SU-DHL-6 (cell line): Measurements from ENCODE around the gene PGM1.

ENCODE experiments used
- H2AFZ ChIP-seq: fragments of 200-600 bp; sonication (generic); 2 replicates; pipeline ENCODE4 v1.6.1; 2014; ENCODE audit warnings: low read depth, mild to moderate bottlenecking, moderate library complexity, mixed read lengths, antibody characterized with exemption, low read length; ENCODE audit not compliant: severe bottlenecking
- H3F3A ChIP-seq: fragments of 200-600 bp; shearing (Covaris generic); 2 replicates; pipeline ENCODE4 v1.6.0; 2016; ENCODE audit warnings: antibody characterized with exemption, mild to moderate bottlenecking; ENCODE audit not compliant: insufficient read depth
- H3K27ac ChIP-seq: fragments of 200-600 bp; sonication (generic); 2 replicates; pipeline ENCODE4 v1.5.1; 2016; ENCODE audit warnings: low read depth, mild to moderate bottlenecking, low read length, moderate library complexity, mixed read lengths
- H3K27me3 ChIP-seq: fragments of 200-600 bp; sonication (generic), shearing (Covaris generic); 2 replicates; pipeline ENCODE4 v1.6.0; 2014; ENCODE audit warnings: mild to moderate bottlenecking, low read length
- H3K36me3 ChIP-seq: fragments of 200-600 bp; sonication (generic); 2 replicates; pipeline ENCODE4 v1.6.1; 2014; ENCODE audit warnings: mild to moderate bottlenecking, low read length, mixed read lengths
- H3K4me2 ChIP-seq: fragments of 300-600, 200-600 bp; shearing (Covaris generic), sonication (generic); 2 replicates; pipeline ENCODE4 v1.6.0; 2014; ENCODE audit warnings: low read length, low read depth, mild to moderate bottlenecking; ENCODE audit not compliant: poor library complexity, severe bottlenecking
- H3K4me3 ChIP-seq: fragments of 200-600 bp; sonication (generic); 2 replicates; pipeline ENCODE4 v1.5.1; 2014; ENCODE audit warnings: antibody characterized with exemption, low read length, mild to moderate bottlenecking, mixed read lengths; ENCODE audit not compliant: insufficient read depth, poor library complexity, severe bottlenecking
- H3K79me2 ChIP-seq: fragments of 200-600 bp; sonication (generic); 2 replicates; pipeline ENCODE4 v1.6.1; 2014; ENCODE audit warnings: mild to moderate bottlenecking, low read length, moderate library complexity; ENCODE audit not compliant: insufficient read depth
- H3K9ac ChIP-seq: fragments of 200-600 bp; sonication (generic); 2 replicates; pipeline ENCODE4 v1.7.0; 2014; ENCODE audit warnings: mild to moderate bottlenecking, low read length
- H3K9me2 ChIP-seq: fragments of 200-600 bp; sonication (generic); replicated peaks from 2 replicates; pipeline ENCODE4 v1.6.1; 2014; ENCODE audit warnings: low read length; ENCODE audit not compliant: insufficient read depth
- H3K9me3 ChIP-seq: fragments of 200-600 bp; sonication (generic); 2 replicates; pipeline ENCODE4 v1.6.1; 2014; ENCODE audit warnings: low read length, mixed read lengths; ENCODE audit not compliant: insufficient read depth
- H4K20me1 ChIP-seq: fragments of 200-600 bp; sonication (generic); 2 replicates; pipeline ENCODE4 v1.6.1; 2014; ENCODE audit warnings: low read depth, mild to moderate bottlenecking, antibody characterized with exemption, low read length, moderate library complexity, mixed read lengths
- CTCF ChIP-seq: fragments of 200-600 bp; sonication (generic); IDR thresholded peaks from one replicate; pipeline ENCODE4 v1.5.1; 2017; ENCODE audit warnings: antibody characterized with exemption, mild to moderate bottlenecking, low read length, moderate library complexity; ENCODE audit not compliant: insufficient read depth, poor library complexity, severe bottlenecking
- EZH2phosphoT487 ChIP-seq: fragments of 200-600 bp; sonication (generic), shearing (Covaris generic); conservative IDR thresholded peaks from 2 replicates; pipeline ENCODE4 v1.6.1; 2018; ENCODE audit warnings: mild to moderate bottlenecking, antibody characterized with exemption, low read length, moderate library complexity, mixed read lengths

PGM1 gene

DNA sequence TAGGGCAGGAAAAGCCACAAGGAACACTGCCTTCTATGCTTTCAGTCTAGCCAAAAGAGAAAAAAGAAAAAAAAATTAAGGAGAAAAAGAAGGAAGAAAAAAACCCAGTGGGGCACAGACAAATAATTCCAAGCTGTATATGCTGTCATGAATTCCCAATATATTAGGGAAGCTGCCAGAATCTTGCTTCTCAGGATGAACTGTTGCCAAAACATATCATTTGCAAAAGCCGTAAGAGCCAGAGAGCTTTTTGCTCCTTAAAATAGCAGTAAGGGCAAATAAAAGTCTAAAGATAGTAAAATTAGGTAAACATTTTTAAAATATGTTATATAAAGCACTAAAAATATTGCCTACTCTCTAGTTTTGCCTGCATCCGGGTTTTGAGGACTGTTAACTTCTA lies 52.1 kb downstream of the PGM1 start:
- Histone ChIP-seq H3K9me3 (no peaks in the 10 kb centered on the region), H4K20me1 (no peaks in the 10 kb centered on the region), H3K79me2 (no peaks in the 10 kb centered on the region), H3K9ac (no peak overlapping the region), H3K9me2 (no peaks in the 10 kb centered on the region), H2AFZ (no peak overlapping the region), H3K36me3 (peaks cover 14% of the 10 kb centered on the region; the same call in 1 of the 2 replicates), H3K4me2 (no peak overlapping the region), H3F3A (no peaks in the 10 kb centered on the region), H3K4me3 (no peak overlapping the region), H3K27ac (no peak overlapping the region), H3K27me3 (no peaks in the 10 kb centered on the region)
- TF ChIP-seq EZH2phosphoT487, result no peak
- TF ChIP-seq CTCF, result no peak

- no peaks in the 10 kb centered on the region for H3K9me2 ChIP-seq
- TF ChIP-seq CTCF, result no peak
- H3K27ac ChIP-seq, result no peak overlapping the region
- no peaks in the 10 kb centered on the region for H4K20me1 ChIP-seq
- no peak overlapping the region for H3K4me2 ChIP-seq
- H3K79me2 ChIP-seq, result no peaks in the 10 kb centered on the region
- H2AFZ ChIP-seq, result no peak overlapping the region
- H3K27me3 ChIP-seq, result no peaks in the 10 kb centered on the region
- H3F3A ChIP-seq, result no peaks in the 10 kb centered on the region
- peaks cover 9% of the 10 kb centered on the region; the same call in 1 of the 2 replicates for H3K36me3 ChIP-seq
- no peaks in the 10 kb centered on the region for H3K9me3 ChIP-seq
- no peak overlapping the region for H3K9ac ChIP-seq
- H3K4me3 ChIP-seq, result no peak overlapping the region
Measured at GRCh38 chr1:63648689-63649088, 55.5 kb downstream of the PGM1 start.

DNA sequence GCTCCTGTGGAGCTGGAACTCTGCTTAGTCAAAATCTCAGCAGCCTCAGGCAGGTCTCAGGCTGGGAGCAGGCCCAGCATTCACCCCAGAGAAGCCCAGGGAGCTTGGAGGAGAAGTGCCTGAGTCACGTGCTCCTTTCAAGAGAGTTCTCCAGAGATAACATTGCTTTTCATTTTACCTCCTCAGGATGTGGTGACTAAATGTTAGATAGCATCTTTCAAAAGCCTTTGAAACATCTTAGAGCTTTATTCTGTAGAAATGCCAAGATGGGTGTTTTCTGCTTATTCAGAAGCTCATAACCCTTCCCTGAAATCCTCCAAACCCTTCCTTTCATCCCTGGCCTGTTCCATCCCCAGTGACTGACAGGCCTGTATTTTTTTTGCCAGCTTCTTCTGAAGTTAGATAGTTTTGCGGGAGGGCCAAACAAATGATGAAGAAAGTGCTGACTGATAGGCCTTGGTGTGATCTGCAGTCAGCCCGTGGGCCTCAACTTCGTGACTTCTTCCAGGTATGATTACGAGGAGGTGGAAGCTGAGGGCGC lies 58.0 kb downstream of the PGM1 start:
- Histone ChIP-seq H3K36me3 (peaks cover 13% of the 10 kb centered on the region; the same call in 1 of the 2 replicates), H3K9ac (no peak overlapping the region), H2AFZ (no peak overlapping the region), H3F3A (no peaks in the 10 kb centered on the region), H3K9me3 (no peaks in the 10 kb centered on the region), H4K20me1 (no peaks in the 10 kb centered on the region), H3K4me2 (no peak overlapping the region), H3K27ac (no peak overlapping the region), H3K27me3 (no peaks in the 10 kb centered on the region), H3K79me2 (no peaks in the 10 kb centered on the region), H3K4me3 (no peak overlapping the region), H3K9me2 (no peaks in the 10 kb centered on the region)
- no peak for TF ChIP-seq CTCF
- no peak for TF ChIP-seq EZH2phosphoT487
